Liver (tissue), 3 donors: ENCODE results near the gene SMIM44.

Experiments used
- CTCF ChIP-seq: fragments of 150-350 bp; IDR thresholded peaks from 2 replicates; pipeline ENCODE4 v1.5.1; 2017; ENCODE audit warnings: improper control_type of control experiment, low read depth, low read length; ENCODE audit not compliant: missing input control
- HNF4A ChIP-seq, 2 donors: conservative IDR thresholded peaks; 2 replicates each; pipeline ENCODE4 v1.6.1; 2016; ENCODE audit warnings: antibody characterized with exemption in 2 of 2, mild to moderate bottlenecking in 2 of 2
- MAX ChIP-seq: IDR thresholded peaks from 2 replicates; pipeline ENCODE4 v1.6.1; 2016; ENCODE audit warnings: antibody characterized with exemption
- RAD21 ChIP-seq, 2 donors: IDR thresholded peaks; 2 replicates each; pipeline ENCODE4 v1.6.1; 2016; ENCODE audit warnings: antibody characterized with exemption in 2 of 2, mild to moderate bottlenecking in 2 of 2
- SP1 ChIP-seq: IDR thresholded peaks from 2 replicates; pipeline ENCODE4 v1.6.1; 2018; ENCODE audit warnings: antibody characterized with exemption, mild to moderate bottlenecking
- TAF1 ChIP-seq: conservative IDR thresholded peaks from 2 replicates; pipeline ENCODE4 v1.6.1; 2016; ENCODE audit warnings: antibody characterized with exemption, mild to moderate bottlenecking
- TF ChIP-seq, protein P1 (sequence below): IDR thresholded peaks from 2 replicates; pipeline ENCODE4 v1.6.1; 2016; ENCODE audit warnings: antibody characterized with exemption
- donor health status: healthy.
- donor health status: healthy.

- TF ChIP-seq TAF1 (no peak), CTCF (no peak), MAX (no peak), HNF4A (conservative IDR thresholded peaks at IDR 0.05) (peak; percentile 65 to 73), SP1 (no peak), RAD21 (IDR thresholded peaks at IDR 0.05) (no peak)
- TF ChIP-seq, protein P1, sequence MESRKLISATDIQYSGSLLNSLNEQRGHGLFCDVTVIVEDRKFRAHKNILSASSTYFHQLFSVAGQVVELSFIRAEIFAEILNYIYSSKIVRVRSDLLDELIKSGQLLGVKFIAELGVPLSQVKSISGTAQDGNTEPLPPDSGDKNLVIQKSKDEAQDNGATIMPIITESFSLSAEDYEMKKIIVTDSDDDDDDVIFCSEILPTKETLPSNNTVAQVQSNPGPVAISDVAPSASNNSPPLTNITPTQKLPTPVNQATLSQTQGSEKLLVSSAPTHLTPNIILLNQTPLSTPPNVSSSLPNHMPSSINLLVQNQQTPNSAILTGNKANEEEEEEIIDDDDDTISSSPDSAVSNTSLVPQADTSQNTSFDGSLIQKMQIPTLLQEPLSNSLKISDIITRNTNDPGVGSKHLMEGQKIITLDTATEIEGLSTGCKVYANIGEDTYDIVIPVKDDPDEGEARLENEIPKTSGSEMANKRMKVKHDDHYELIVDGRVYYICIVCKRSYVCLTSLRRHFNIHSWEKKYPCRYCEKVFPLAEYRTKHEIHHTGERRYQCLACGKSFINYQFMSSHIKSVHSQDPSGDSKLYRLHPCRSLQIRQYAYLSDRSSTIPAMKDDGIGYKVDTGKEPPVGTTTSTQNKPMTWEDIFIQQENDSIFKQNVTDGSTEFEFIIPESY: no peak
Observed at GRCh38 chr19:3480383-3481091, 2.7 kb downstream of the SMIM44 start, which contains the start of gene SMIM24.
